Left ventricle myocardium inferior (tissue), 1 donor: Measurements from ENCODE around the gene TSPAN17. TPM values are rescaled to one million over a fixed set of nuclear protein-coding genes. Genes with fewer than 3 reads are reported as not detected.
"Not testable (repeated sequence)": the region's sequence is repeated elsewhere in the genome, so short reads cannot be mapped to it uniquely, and the experiment has no call there.

ENCODE experiments used
- DNase-seq: peaks from one replicate; pipeline ENCODE4 v3.0.0-alpha.2; 2020
- H3K27ac ChIP-seq: fragments of 200-600 bp; replicated peaks from 2 replicates; pipeline ENCODE4 v1.8.0; 2021
- H3K27me3 ChIP-seq: fragments of 200-600 bp; 2 replicates; pipeline ENCODE4 v1.8.0; 2021; ENCODE audit warnings: low read depth
- H3K36me3 ChIP-seq: fragments of 200-600 bp; 2 replicates; pipeline ENCODE4 v1.8.0; 2021
- H3K4me1 ChIP-seq: fragments of 200-600 bp; 2 replicates; pipeline ENCODE4 v1.8.0; 2021
- H3K4me3 ChIP-seq: fragments of 200-600 bp; 2 replicates; pipeline ENCODE4 v1.8.0; 2021; ENCODE audit warnings: mild to moderate bottlenecking, moderate library complexity
- H3K9me3 ChIP-seq: fragments of 200-600 bp; replicated peaks from 2 replicates; pipeline ENCODE4 v1.8.0; 2021
- intact Hi-C: fragments of 100-400 bp; cut with micrococcal nuclease; formaldehyde crosslinking; loops from one replicate; pipeline ENCODE4 v1.11.0; 2022
- total RNA-seq: library from RNA; stranded (reverse); fragmentation: NEBNext Ultra II Directional; extraction: Animal tissue kit (Norgen Biotek cat#: 25700); gene quantifications from one replicate; pipeline ENCODE4 v1.2.1, GENCODE V29; 2021
- TF ChIP-seq, protein P1 (sequence below): fragments of 200-600 bp; IDR thresholded peaks from 2 replicates; pipeline ENCODE4 v1.8.0; 2021; ENCODE audit warnings: antibody characterized with exemption, mild to moderate bottlenecking, borderline replicate concordance
- donor health status: DM: no; HTN: yes; CAD: no; lungs with severe emphysema.

TSPAN17 gene
- total RNA-seq, 1 donor from 2014 or later = 31.0 TPM

DNA sequence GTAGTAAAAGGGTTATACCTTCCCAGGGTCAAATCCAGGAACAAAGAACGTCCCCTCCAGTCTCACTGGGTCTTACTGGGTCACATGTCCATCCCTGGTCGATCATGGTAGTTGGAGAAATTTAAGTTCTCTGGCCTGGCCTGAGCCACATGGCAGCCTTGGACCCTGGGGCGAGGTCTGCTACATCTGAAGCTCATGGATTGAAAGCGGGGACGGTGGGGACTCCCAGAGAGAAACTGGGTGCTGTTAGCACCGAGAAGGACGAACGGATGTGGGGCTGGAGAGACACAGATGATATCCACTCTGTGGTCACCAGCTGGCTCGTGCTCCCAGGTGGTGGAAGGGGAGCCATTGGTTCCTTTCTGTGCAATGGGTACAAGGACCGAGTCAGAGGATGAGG is 46.9 kb downstream of the TSPAN17 start:
- Histone ChIP-seq H3K4me1 (peaks cover 17% of the 10 kb centered on the region), H3K36me3 (no peaks in the 10 kb centered on the region), H3K27ac (no peak overlapping the region), H3K4me3 (no peak overlapping the region), H3K9me3 (peaks cover 3% of the 10 kb centered on the region), H3K27me3 (peaks cover 98% of the 10 kb centered on the region)
- intact Hi-C loops = no loop called here
- TF ChIP-seq, protein P1, sequence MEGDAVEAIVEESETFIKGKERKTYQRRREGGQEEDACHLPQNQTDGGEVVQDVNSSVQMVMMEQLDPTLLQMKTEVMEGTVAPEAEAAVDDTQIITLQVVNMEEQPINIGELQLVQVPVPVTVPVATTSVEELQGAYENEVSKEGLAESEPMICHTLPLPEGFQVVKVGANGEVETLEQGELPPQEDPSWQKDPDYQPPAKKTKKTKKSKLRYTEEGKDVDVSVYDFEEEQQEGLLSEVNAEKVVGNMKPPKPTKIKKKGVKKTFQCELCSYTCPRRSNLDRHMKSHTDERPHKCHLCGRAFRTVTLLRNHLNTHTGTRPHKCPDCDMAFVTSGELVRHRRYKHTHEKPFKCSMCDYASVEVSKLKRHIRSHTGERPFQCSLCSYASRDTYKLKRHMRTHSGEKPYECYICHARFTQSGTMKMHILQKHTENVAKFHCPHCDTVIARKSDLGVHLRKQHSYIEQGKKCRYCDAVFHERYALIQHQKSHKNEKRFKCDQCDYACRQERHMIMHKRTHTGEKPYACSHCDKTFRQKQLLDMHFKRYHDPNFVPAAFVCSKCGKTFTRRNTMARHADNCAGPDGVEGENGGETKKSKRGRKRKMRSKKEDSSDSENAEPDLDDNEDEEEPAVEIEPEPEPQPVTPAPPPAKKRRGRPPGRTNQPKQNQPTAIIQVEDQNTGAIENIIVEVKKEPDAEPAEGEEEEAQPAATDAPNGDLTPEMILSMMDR = no peak
- no peak for DNase-seq

DNA sequence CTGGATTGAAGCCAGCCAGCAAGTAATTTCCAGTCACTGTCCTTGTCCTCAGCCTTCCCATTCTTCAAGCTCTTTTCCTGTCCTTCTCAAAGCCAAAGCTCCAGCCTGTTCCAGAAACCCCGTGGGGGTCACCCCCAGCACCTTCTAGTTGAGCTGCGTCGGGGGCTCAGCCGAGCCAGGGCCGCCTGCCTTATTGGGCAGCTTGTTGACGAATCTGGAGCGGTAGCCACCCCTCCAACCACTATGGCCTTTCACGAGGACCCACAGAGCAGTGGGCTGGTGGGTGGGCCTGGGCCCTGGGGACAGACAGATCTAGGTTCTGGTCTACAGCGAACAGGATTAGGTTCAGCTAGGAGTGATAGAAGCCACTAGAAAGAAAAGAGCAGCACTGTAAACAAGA is 47.3 kb downstream of the TSPAN17 start:
- no peaks in the 10 kb centered on the region for H3K36me3 ChIP-seq
- TF ChIP-seq, protein P1 = no peak
- peaks cover 17% of the 10 kb centered on the region for H3K4me1 ChIP-seq
- H3K4me3 ChIP-seq = no peak overlapping the region
- intact Hi-C loops = no loop called here
- peaks cover 98% of the 10 kb centered on the region for H3K27me3 ChIP-seq
- DNase-seq = no peak
- H3K27ac ChIP-seq = peak overlapping the region; percentile 27
- H3K9me3 ChIP-seq = peaks cover 3% of the 10 kb centered on the region

DNA sequence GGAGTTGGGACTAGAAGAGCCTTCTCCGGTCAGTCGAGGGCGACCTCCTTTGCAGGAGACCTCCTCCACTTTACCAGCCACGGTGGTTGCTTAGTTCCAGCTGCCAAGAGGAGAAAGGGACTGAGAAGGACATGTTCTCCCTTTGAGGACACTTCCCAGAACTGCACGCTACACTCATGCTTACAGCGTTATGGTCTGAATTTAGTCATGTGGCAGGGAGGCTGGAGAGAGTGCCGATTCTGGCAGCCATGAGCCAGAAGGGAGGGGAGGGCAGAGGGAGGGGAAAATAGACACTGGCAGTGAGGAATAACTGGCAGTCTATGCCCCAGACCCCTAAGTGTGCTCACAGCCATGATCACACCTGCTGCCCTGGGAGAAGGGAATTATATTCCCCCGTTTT is 47.8 kb downstream of the TSPAN17 start:
- Histone ChIP-seq H3K27me3 (peaks cover 98% of the 10 kb centered on the region), H3K27ac (peak overlapping the region; percentile 27), H3K4me1 (peaks cover 17% of the 10 kb centered on the region), H3K9me3 (peaks cover 3% of the 10 kb centered on the region), H3K36me3 (no peaks in the 10 kb centered on the region), H3K4me3 (no peak overlapping the region)
- no peak for DNase-seq
- TF ChIP-seq, protein P1 = no peak
- intact Hi-C loops = no loop called here

DNA sequence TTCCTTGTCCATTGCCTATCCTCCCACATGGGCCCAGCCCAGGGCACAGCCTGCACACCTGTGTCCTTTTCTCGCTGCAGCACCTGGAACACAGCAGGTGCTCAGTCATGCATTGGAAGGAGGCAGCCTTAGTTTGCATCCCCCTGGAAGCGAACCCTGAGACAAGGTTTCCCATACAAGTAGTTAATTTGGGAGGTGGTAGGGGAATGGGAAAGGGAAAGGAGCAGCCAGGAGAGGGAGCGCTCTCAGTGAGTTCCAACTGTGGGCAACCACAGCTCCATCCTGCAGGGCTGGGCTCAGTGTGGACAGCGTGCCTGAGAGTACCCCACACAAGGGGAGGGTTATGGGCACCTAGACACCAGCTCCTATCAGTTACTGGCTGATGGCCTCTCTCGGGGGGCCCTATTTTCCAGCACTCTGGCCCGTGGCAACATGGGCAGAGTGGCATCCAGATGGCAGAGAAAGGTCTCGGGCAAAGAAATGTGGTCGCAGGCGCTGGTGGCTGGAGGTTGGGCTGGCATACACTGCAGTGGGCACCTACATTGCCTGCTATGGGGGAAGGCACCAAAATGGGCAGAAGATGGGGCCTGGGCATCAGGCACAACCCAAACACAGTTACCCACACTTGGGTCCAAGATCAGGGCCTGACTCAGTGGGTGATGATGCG is 50.1 kb downstream of the TSPAN17 start:
- H3K36me3 ChIP-seq = no peaks in the 10 kb centered on the region
- no peak overlapping the region for H3K4me3 ChIP-seq
- H3K4me1 ChIP-seq = peaks cover 17% of the 10 kb centered on the region
- H3K9me3 ChIP-seq = no peaks in the 10 kb centered on the region
- no peak for DNase-seq
- TF ChIP-seq, protein P1 = no peak
- H3K27me3 ChIP-seq = peaks cover 98% of the 10 kb centered on the region
- H3K27ac ChIP-seq = no peak overlapping the region
- intact Hi-C loops = no loop called here

DNA sequence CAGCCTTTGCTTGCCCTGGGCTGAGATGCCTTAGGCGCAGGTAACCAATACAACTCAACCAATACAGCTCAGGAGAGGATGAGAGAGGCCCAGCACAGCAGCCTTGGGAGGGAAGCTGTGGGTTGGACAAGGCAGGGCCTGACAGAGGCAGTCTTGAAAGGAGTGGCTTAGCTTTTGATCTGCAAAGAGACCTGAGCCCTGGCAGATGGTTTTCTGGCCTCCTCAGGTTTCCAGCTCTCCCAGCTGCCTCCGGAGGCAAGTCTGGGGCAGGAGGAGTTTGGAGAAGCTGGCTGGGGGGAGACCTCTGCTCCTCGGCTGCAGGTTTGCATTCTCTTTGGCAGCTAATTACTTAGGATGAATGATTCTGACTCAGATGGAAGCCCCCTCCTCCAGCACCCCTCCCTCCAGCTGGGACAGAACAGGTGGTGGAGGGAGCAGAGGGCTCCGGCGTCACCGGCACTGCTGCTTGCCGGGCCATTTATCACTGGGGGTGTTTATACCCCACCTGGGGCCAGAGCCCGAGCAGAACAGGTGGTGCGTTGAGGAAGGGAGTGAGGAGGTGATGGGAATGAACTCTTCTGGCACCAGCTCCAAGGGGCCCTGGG is 50.8 kb downstream of the TSPAN17 start:
- no peaks in the 10 kb centered on the region for H3K36me3 ChIP-seq
- no peaks in the 10 kb centered on the region for H3K9me3 ChIP-seq
- TF ChIP-seq, protein P1 = no peak
- intact Hi-C loops = no loop called here
- DNase-seq = no peak
- H3K27ac ChIP-seq = no peak overlapping the region
- H3K4me1 ChIP-seq = peaks cover 14% of the 10 kb centered on the region
- peaks cover 98% of the 10 kb centered on the region for H3K27me3 ChIP-seq
- H3K4me3 ChIP-seq = no peak overlapping the region

DNA sequence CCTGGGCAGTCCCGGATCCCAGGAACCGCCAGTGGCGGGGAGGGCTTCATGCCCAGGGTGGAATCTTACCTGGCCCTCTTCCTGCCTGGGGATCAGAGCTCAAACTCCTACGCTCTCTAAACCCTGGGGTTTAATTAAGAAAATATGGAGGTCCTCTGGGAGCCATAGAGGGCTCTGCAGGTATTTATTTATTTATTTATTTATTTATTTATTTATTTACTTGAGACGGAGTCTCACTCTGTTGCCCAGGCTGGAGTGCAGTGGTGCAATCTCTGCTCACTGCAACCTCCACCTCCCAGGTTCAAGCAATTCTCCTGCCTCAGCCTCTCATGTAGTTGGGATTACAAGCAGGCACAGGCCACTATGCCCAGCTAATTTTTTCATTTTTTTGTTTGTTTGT is 52.2 kb downstream of the TSPAN17 start:
- H3K27ac ChIP-seq, DNase-seq, H3K9me3 ChIP-seq, H3K36me3 ChIP-seq, H3K4me1 ChIP-seq, H3K4me3 ChIP-seq, intact Hi-C loops: not testable (repeated sequence)
- H3K27me3 ChIP-seq = peaks cover 100% of the 10 kb centered on the region
